Measurements from ENCODE around the gene RPS6KA6. TPM values are rescaled to one million over a fixed set of nuclear protein-coding genes. Genes with fewer than 3 reads are reported as not detected.

The RPS6KA6 gene
- total RNA-seq, 1 experiment from 2014 or later = not detected

- no peak for TF ChIP-seq CTCF (IDR thresholded peaks at IDR 0.05; ENCODE audit: unreplicated experiment)
- no peaks in the 10 kb centered on the region for H3K36me3 Mint-ChIP-seq (ENCODE audit: insufficient read depth, unreplicated experiment)
- POLR2A ChIA-PET = no interaction called here
- no peaks in the 10 kb centered on the region for H3K27me3 Mint-ChIP-seq (ENCODE audit: insufficient read depth, unreplicated experiment)
- no peaks in the 10 kb centered on the region for H3K4me1 Mint-ChIP-seq (ENCODE audit: insufficient read depth, unreplicated experiment)
- no peak overlapping the region for H3K27ac Mint-ChIP-seq (ENCODE audit: low read depth, unreplicated experiment)
- no peak for DNase-seq (ENCODE audit: unreplicated experiment)
- BruUV-seq (replicated peaks) = no TSS peak
- CTCF ChIA-PET = no interaction called here
- intact Hi-C loops (cut with micrococcal nuclease) = no loop called here
- no peak overlapping the region for H3K4me3 Mint-ChIP-seq (ENCODE audit: unreplicated experiment)
- H3K9me3 Mint-ChIP-seq (ENCODE audit: unreplicated experiment) = no peaks in the 10 kb centered on the region
These were observed 64.4 kb downstream of the RPS6KA6 start for GRCh38 chrX:84123585-84123984.

GRCh38 chrX:84118769-84119168, 69.2 kb downstream of the RPS6KA6 start:
- BruUV-seq (replicated peaks) = no TSS peak
- Mint-ChIP-seq H3K27me3 (ENCODE audit: insufficient read depth, unreplicated experiment) (no peaks in the 10 kb centered on the region), H3K4me3 (ENCODE audit: unreplicated experiment) (no peak overlapping the region), H3K27ac (ENCODE audit: low read depth, unreplicated experiment) (no peak overlapping the region), H3K36me3 (ENCODE audit: insufficient read depth, unreplicated experiment) (no peaks in the 10 kb centered on the region), H3K4me1 (ENCODE audit: insufficient read depth, unreplicated experiment) (no peaks in the 10 kb centered on the region), H3K9me3 (ENCODE audit: unreplicated experiment) (no peaks in the 10 kb centered on the region)
- DNase-seq (ENCODE audit: unreplicated experiment) = no peak
- ChIA-PET POLR2A (interaction anchor here (0.6 kb wide), 1 partner anchor 13 kb away, joined by 3 read pairs; no protein-coding TSS in a partner anchor), CTCF (interaction anchor here (0.7 kb wide), 1 partner anchor 181 kb away, joined by 3 read pairs; no protein-coding TSS in a partner anchor)
- intact Hi-C loops (cut with micrococcal nuclease) = no loop called here
- no peak for TF ChIP-seq CTCF (IDR thresholded peaks at IDR 0.05; ENCODE audit: unreplicated experiment)

- intact Hi-C loops (cut with micrococcal nuclease) = no loop called here
- no peak for TF ChIP-seq CTCF (IDR thresholded peaks at IDR 0.05; ENCODE audit: unreplicated experiment)
- Mint-ChIP-seq H3K4me3 (ENCODE audit: unreplicated experiment) (no peak overlapping the region), H3K27ac (ENCODE audit: low read depth, unreplicated experiment) (no peak overlapping the region), H3K4me1 (ENCODE audit: insufficient read depth, unreplicated experiment) (no peaks in the 10 kb centered on the region), H3K9me3 (ENCODE audit: unreplicated experiment) (no peaks in the 10 kb centered on the region), H3K27me3 (ENCODE audit: insufficient read depth, unreplicated experiment) (no peaks in the 10 kb centered on the region), H3K36me3 (ENCODE audit: insufficient read depth, unreplicated experiment) (no peaks in the 10 kb centered on the region)
- DNase-seq (ENCODE audit: unreplicated experiment) = no peak
- ChIA-PET CTCF (no interaction called here), POLR2A (no interaction called here)
- BruUV-seq (replicated peaks) = no TSS peak
These were observed 69.7 kb downstream of the RPS6KA6 start for GRCh38 chrX:84118315-84118714.

- Mint-ChIP-seq H3K4me1 (ENCODE audit: insufficient read depth, unreplicated experiment) (no peaks in the 10 kb centered on the region), H3K27ac (ENCODE audit: low read depth, unreplicated experiment) (no peak overlapping the region), H3K36me3 (ENCODE audit: insufficient read depth, unreplicated experiment) (no peaks in the 10 kb centered on the region), H3K4me3 (ENCODE audit: unreplicated experiment) (no peak overlapping the region), H3K27me3 (ENCODE audit: insufficient read depth, unreplicated experiment) (no peaks in the 10 kb centered on the region), H3K9me3 (ENCODE audit: unreplicated experiment) (no peaks in the 10 kb centered on the region)
- no peak for DNase-seq (ENCODE audit: unreplicated experiment)
- no TSS peak for BruUV-seq (replicated peaks)
- intact Hi-C loops (cut with micrococcal nuclease) = no loop called here
- POLR2A ChIA-PET = no interaction called here
- CTCF ChIA-PET = no interaction called here
- TF ChIP-seq CTCF (IDR thresholded peaks at IDR 0.05; ENCODE audit: unreplicated experiment) = no peak
These were observed 79.4 kb downstream of the RPS6KA6 start for GRCh38 chrX:84108584-84108983.
